ENCODE measurements around the gene SLC30A5. TPM values are rescaled to one million over a fixed set of nuclear protein-coding genes. Genes with fewer than 3 reads are reported as not detected.

The SLC30A5 gene
- total and polyA plus RNA-seq, 2 donors (not counting 3 experiments of a cell fraction or from before 2014, with no cell fraction given): 33.0 to 37.0 TPM

- no peak for DNase-seq (ENCODE audit: low read depth, low spot score)
- Histone ChIP-seq H4K20me1 (replicated peaks; ENCODE audit: control insufficient read depth, extremely low read depth, insufficient read depth, low read length) (no peaks in the 10 kb centered on the region), H3K36me3 (ENCODE audit: control insufficient read depth in 2 of 2, extremely low read depth in 1 of 2, insufficient read depth in 2 of 2, low read length in 2 of 2) (no peaks in the 10 kb centered on the region), H3K9me1 (replicated peaks; ENCODE audit: control insufficient read depth, extremely low read depth, insufficient read depth, low read length) (no peaks in the 10 kb centered on the region), H3K9ac (replicated peaks; ENCODE audit: extremely low read depth, insufficient read depth, low read length) (no peak overlapping the region), H3K4me2 (ENCODE audit: insufficient read depth, low read length) (no peak overlapping the region), H3K27me3 (ENCODE audit: control insufficient read depth in 2 of 2, insufficient read depth in 2 of 2, low read length in 2 of 2) (no peaks in the 10 kb centered on the region), H3K27ac (ENCODE audit: insufficient read depth, low read depth, low read length) (no peak overlapping the region), H3K79me2 (ENCODE audit: control insufficient read depth, insufficient read depth, low read length) (peaks cover 53% of the 10 kb centered on the region), H3K4me1 (ENCODE audit: control insufficient read depth, extremely low read depth, insufficient read depth, low read length) (peaks cover 9% of the 10 kb centered on the region), H2AFZ (ENCODE audit: low read depth, low read length) (no peak overlapping the region), H3K9me3 (replicated peaks; ENCODE audit: control insufficient read depth, insufficient read depth, low read length) (no peaks in the 10 kb centered on the region), H3K4me3 (replicated peaks in 1 of 3; ENCODE audit: insufficient read depth in 1 of 3, low read depth in 1 of 3, low read length in 3 of 3) (no peak overlapping the region)
- TF ChIP-seq EZH2 (IDR thresholded peaks at IDR 0.05; ENCODE audit: borderline replicate concordance, low read depth, low read length, severe bottlenecking) (no peak), FOS (IDR thresholded peaks at IDR 0.05; ENCODE audit: borderline replicate concordance, insufficient read depth, low read length) (no peak), CTCF (IDR thresholded peaks at IDR 0.05; ENCODE audit: extremely low read depth in 1 of 2, insufficient read depth in 1 of 2, low read depth in 1 of 2, low read length in 2 of 2) (no peak), POLR2A (IDR thresholded peaks at IDR 0.05; ENCODE audit: low read depth, low read length) (no peak), JUN (IDR thresholded peaks at IDR 0.05; ENCODE audit: borderline replicate concordance, insufficient read depth, insufficient read length, low read depth) (no peak), POLR2AphosphoS5 (IDR thresholded peaks at IDR 0.05; ENCODE audit: insufficient read depth, low read depth, low read length) (no peak), GATA2 (IDR thresholded peaks at IDR 0.05; ENCODE audit: insufficient read depth, insufficient read length, low read depth, low read length) (no peak), MYC (IDR thresholded peaks at IDR 0.05; ENCODE audit: low read depth, low read length) (no peak)
- TF ChIP-seq, protein P1, sequence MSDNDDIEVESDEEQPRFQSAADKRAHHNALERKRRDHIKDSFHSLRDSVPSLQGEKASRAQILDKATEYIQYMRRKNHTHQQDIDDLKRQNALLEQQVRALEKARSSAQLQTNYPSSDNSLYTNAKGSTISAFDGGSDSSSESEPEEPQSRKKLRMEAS (IDR thresholded peaks at IDR 0.05; ENCODE audit: insufficient read depth, insufficient read length): no peak
- intact Hi-C loops (cut with micrococcal nuclease): no loop called here
- BruUV-seq (replicated peaks): no TSS peak
- ChIA-PET CTCF (no interaction called here), POLR2A (no interaction called here)
- no peak for FAIRE-seq
- dilution Hi-C loops (cut with MboI; ENCODE audit: extremely low pct_ligation_motif_present, low sequenced_read_pairs): no loop called here
Measured at GRCh38 chr5:69099302-69099701, 5.5 kb downstream of the SLC30A5 start.

Data from endothelial cell of umbilical vein (primary cell).